HG02759 (cell line): ENCODE data around the gene USP5.
"Not testable (repeated sequence)": the region's sequence is repeated elsewhere in the genome, so short reads cannot be mapped to it uniquely, and the experiment has no call there.

Source experiments
- ATAC-seq: cut with Tn5 transposase; IDR thresholded peaks from one replicate; pipeline ENCODE4 v1.9.1; 2021; ENCODE audit warnings: mild to moderate bottlenecking, moderate library complexity; ENCODE audit not compliant: unreplicated experiment

The USP5 gene

GRCh38 chr12:6884539-6884938 lies 32.6 kb downstream of the USP5 start:
- ATAC-seq, result no peak

GRCh38 chr12:6886206-6886999 lies 34.5 kb downstream of the USP5 start:
- not testable (repeated sequence) for ATAC-seq

GRCh38 chr12:6887460-6887859 lies 35.5 kb downstream of the USP5 start:
- no peak for ATAC-seq

DNA sequence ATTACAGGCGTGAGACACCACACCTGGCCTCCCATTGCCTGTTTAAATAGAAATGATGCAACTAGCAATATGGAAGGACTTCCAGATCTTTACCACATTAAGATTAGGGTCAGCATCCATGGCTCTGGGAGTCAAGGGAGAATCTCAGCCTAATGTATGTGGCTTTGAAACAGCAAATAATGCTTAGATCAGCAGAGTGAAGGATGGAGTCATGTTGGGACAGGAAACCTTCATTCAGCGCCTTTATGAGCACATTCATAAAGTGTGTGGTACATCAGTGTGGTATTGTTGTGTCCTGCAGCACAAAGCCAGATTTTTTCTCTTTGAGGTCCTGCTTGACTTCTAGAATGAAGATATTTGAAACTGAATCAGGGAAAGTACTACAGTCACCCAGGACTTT lies 36.4 kb downstream of the USP5 start:
- no peak for ATAC-seq

- ATAC-seq, result not testable (repeated sequence)
Observed at GRCh38 chr12:6888794-6889193, 36.8 kb downstream of the USP5 start.

GRCh38 chr12:6889775-6890573 lies 38.0 kb downstream of the USP5 start:
- ATAC-seq, result not testable (repeated sequence)

- peak; percentile 96 for ATAC-seq
Observed at GRCh38 chr12:6890789-6891645, 39.1 kb downstream of the USP5 start.

DNA sequence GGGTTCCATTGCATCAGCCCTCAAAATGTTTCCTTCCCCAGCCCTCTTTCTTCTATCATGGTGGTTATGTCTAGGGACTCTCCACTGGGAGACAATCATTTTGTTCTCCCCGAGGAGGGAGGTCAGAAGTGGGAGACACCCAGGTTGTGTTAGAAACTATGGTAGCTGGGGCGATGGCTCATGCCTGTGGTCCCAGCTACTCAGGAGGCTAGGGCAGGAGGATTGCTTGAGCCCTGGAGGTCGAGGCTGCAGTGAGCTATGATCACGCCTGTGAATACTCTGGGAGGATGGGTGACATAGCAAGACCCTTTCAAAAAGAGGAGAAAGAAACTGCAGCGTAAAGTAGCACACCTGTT lies 39.7 kb downstream of the USP5 start:
- no peak for ATAC-seq

DNA sequence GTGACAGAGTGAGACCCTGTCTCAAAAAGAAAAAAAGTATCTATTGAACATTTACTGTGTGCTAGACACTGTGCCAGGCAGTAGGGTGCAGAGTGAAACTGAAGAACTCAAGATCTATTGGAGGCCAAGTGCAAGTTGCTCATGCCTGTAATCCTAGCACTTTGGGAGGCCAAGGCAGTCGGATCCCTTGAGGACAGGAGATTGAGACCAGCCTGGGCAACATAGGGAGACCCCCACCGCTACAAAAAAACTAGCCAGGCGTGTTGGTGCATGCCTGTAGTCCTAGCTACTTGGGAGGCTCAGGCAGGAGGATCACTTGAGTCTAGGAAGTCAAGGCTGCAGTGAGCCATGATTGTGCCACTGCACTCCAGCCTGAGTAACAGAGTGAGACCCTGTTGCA lies 40.7 kb downstream of the USP5 start:
- not testable (repeated sequence) for ATAC-seq

- ATAC-seq, result no peak
Observed at GRCh38 chr12:6894321-6894720, 42.4 kb downstream of the USP5 start.

DNA sequence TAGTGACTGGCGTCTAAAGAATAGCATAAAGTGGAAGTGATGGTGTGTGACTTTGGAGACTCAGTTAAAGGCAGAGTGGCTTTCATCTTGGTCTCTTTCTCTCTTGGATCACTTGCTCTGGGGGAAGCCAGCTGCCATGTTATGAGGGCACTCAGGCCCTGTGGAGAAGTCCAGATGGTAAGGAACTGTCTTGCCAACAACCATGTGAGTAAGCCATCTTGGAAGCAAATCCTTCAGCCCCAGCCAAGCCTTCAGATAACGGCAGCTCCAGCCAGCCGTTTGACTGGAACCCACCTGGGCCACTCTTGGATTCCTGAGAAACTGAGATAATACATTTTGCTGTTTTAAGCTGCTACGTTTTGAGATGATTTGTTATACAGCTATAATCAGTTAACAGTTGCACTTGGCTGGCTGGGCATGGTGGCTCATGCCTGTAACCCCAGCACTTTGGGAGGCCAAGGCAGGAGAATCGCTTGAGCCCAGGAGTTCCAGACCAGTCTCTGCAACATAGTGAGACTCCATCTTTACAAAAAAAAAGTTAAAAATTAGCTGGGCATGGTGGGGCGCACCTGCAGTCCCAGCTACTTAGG lies 45.0 kb downstream of the USP5 start:
- no peak for ATAC-seq

GRCh38 chr12:6899427-6899826 lies 47.5 kb downstream of the USP5 start:
- no peak for ATAC-seq

- no peak for ATAC-seq
Observed at GRCh38 chr12:6899837-6900519, 48.0 kb downstream of the USP5 start.

GRCh38 chr12:6902448-6902847 lies 50.5 kb downstream of the USP5 start:
- ATAC-seq, result no peak

GRCh38 chr12:6903722-6904121 lies 51.8 kb downstream of the USP5 start:
- no peak for ATAC-seq

DNA sequence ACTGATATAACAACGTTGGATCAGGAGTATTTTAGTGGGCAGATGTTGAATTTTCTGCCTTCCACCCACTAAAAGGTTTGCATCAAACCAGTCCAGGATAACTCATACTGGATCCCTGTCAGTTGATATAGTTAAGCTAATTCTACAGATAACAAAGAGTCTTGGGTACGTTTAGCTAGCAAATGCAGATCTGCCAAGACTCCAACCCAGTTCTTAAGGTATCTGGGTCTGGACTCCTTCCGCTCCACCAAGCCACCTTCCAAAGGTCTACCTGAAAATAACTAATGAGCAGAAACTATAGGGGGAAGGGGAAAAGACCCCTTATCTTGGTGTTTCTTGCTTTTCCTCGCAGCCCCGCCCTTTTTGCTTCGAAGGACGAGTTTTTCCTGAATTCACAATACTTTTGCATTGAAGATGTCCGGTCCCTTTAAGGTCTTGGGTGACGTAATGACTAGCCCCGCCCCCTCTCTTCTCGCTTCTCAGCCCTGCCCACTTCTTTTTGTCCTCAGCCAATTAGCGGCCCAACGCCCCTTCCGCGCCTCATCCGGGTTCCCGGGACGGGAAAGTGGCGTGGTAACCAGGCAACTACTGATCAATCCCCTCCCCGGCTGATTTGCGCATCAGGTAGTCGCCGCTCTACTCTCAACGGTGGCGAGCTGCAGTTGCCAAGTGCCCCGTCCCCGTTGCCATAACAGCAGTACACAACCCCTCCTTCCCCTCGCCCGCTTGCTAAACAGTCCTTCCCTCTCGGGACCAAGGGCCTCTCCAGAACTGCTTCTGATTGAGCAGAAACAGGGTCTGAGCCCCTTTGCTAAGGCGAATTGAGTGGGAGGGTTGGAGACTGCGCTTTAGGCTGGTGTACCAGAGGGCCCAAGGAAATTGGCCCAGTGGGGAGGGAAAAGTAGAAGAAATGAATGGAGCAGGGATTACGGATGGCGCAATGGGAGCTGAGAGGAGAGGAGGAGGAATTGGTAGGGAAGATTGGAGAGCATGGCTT lies 52.6 kb downstream of the USP5 start, which contains the start of gene LRRC23:
LRRC23 (plus strand) TSS at position 543 of the 997 bp plus-strand sequence. CDS start 812 bp downstream, outside the sequence.
- peak; percentile 97 for ATAC-seq

DNA sequence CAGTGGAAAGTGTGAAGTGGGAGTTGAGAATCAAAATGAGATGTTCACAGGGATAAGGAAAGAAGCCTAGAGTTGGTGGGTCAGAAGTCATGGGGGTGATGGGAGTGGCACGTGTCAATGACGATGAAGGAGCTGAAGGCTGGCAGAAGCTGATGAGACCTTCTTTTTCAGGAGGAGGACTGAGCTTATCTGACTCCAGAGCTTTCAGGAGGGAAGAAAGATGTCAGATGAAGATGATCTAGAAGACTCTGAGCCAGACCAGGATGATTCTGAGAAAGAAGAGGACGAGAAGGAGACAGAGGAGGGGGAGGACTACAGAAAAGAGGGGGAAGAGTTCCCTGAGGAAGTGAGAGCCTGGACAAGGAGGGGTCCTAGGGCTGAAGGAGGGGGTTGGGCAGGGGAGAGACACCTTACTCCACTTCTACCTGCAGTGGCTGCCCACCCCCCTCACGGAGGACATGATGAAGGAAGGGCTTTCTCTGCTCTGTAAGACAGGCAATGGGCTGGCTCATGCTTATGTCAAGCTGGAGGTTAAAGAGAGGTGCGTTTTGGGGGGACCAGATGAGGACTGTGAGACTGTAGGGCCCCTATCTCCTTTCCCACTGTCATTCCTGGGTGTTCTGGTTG lies 53.6 kb downstream of the USP5 start:
- no peak for ATAC-seq

DNA sequence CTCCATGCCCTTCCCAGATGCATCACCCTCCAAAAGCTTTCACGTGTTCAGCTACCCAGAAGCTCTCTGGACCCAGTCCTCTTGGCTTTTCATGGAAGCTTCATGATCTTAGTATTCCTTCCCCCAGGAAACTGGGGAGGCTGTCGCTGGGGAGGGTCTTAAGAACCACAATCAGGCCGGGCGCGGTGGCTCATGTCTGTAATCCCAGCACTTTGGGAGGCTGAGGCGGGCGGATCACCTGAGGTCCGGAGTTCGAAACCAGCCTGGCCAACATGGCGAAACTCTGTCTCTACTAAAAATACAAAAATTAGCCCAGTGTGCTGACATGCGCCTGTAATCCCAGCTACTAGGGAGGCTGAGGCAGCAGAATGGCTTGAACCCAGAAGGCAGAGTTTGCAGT lies 56.2 kb downstream of the USP5 start:
- not testable (repeated sequence) for ATAC-seq
